Chondrocyte (in vitro differentiated cells): Measurements from ENCODE around the gene MKLN1. TPM values are rescaled to one million over a fixed set of nuclear protein-coding genes. Genes with fewer than 3 reads are reported as not detected.
A peak's percentile ranks its signal among the peaks of the same experiment; 100 is the strongest.
"Not testable (repeated sequence)": the region's sequence is repeated elsewhere in the genome, so short reads cannot be mapped to it uniquely, and the experiment has no call there.

Experiments
- DNase-seq: peaks from one replicate; pipeline ENCODE4 v3.0.0; 2021; ENCODE audit warnings: mixed read lengths, low spot score
- H3K27ac Mint-ChIP-seq: one replicate; pipeline ENCODE4 v1.8.0; 2021; ENCODE audit warnings: mild to moderate bottlenecking, moderate library complexity, mixed read lengths; ENCODE audit not compliant: unreplicated experiment
- H3K27me3 Mint-ChIP-seq: 2 replicates; pipeline ENCODE4 v1.8.0; 2021; ENCODE audit warnings: low read depth, mixed read lengths
- H3K36me3 Mint-ChIP-seq: 2 replicates; pipeline ENCODE4 v1.8.0; 2021; ENCODE audit warnings: low read depth, mixed read lengths
- H3K4me1 Mint-ChIP-seq: 2 replicates; pipeline ENCODE4 v1.8.0; 2021; ENCODE audit warnings: low read depth, mild to moderate bottlenecking, mixed read lengths
- H3K4me3 Mint-ChIP-seq: one replicate; pipeline ENCODE4 v1.8.0; 2021; ENCODE audit warnings: mild to moderate bottlenecking, moderate library complexity, mixed read lengths; ENCODE audit not compliant: unreplicated experiment
- H3K9me3 Mint-ChIP-seq: 2 replicates; pipeline ENCODE4 v1.8.0; 2021; ENCODE audit warnings: low read depth, mixed read lengths
- total RNA-seq: library from RNA; stranded (reverse); gene quantifications from 3 replicates; pipeline ENCODE4 v1.2.1, GENCODE V29; 2021
- TF ChIP-seq, protein P1 (sequence below): fragments of 200-600 bp; sonication (generic); IDR thresholded peaks from 2 replicates; pipeline ENCODE4 v1.5.0; 2021; ENCODE audit warnings: antibody characterized with exemption, mild to moderate bottlenecking, moderate library complexity

MKLN1 gene
- total RNA-seq, 1 donor from 2014 or later = 33.4 TPM

- no peak for DNase-seq
- Mint-ChIP-seq H3K27ac (no peak overlapping the region), H3K27me3 (no peaks in the 10 kb centered on the region), H3K9me3 (no peaks in the 10 kb centered on the region), H3K4me3 (no peak overlapping the region), H3K4me1 (peaks cover 38% of the 10 kb centered on the region), H3K36me3 (peaks cover 3% of the 10 kb centered on the region)
- TF ChIP-seq, protein P1, sequence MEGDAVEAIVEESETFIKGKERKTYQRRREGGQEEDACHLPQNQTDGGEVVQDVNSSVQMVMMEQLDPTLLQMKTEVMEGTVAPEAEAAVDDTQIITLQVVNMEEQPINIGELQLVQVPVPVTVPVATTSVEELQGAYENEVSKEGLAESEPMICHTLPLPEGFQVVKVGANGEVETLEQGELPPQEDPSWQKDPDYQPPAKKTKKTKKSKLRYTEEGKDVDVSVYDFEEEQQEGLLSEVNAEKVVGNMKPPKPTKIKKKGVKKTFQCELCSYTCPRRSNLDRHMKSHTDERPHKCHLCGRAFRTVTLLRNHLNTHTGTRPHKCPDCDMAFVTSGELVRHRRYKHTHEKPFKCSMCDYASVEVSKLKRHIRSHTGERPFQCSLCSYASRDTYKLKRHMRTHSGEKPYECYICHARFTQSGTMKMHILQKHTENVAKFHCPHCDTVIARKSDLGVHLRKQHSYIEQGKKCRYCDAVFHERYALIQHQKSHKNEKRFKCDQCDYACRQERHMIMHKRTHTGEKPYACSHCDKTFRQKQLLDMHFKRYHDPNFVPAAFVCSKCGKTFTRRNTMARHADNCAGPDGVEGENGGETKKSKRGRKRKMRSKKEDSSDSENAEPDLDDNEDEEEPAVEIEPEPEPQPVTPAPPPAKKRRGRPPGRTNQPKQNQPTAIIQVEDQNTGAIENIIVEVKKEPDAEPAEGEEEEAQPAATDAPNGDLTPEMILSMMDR = no peak
Observed at GRCh38 chr7:131511774-131512535, 184.3 kb downstream of the MKLN1 start.

GRCh38 chr7:131513245-131514061, 185.8 kb downstream of the MKLN1 start:
- Mint-ChIP-seq H3K9me3 (no peaks in the 10 kb centered on the region), H3K36me3 (peaks cover 3% of the 10 kb centered on the region), H3K27ac (peak overlapping the region; percentile 75), H3K4me3 (no peak overlapping the region), H3K4me1 (peaks cover 28% of the 10 kb centered on the region), H3K27me3 (no peaks in the 10 kb centered on the region)
- TF ChIP-seq, protein P1 = peak; percentile 97
- DNase-seq = no peak

- peak; percentile 35 for DNase-seq
- not testable (repeated sequence) for H3K9me3 Mint-ChIP-seq, H3K36me3 Mint-ChIP-seq, H3K27ac Mint-ChIP-seq, H3K27me3 Mint-ChIP-seq, H3K4me3 Mint-ChIP-seq
- peaks cover 48% of the 10 kb centered on the region for H3K4me1 Mint-ChIP-seq
Observed at GRCh38 chr7:131515471-131515870, 187.8 kb downstream of the MKLN1 start.

DNA sequence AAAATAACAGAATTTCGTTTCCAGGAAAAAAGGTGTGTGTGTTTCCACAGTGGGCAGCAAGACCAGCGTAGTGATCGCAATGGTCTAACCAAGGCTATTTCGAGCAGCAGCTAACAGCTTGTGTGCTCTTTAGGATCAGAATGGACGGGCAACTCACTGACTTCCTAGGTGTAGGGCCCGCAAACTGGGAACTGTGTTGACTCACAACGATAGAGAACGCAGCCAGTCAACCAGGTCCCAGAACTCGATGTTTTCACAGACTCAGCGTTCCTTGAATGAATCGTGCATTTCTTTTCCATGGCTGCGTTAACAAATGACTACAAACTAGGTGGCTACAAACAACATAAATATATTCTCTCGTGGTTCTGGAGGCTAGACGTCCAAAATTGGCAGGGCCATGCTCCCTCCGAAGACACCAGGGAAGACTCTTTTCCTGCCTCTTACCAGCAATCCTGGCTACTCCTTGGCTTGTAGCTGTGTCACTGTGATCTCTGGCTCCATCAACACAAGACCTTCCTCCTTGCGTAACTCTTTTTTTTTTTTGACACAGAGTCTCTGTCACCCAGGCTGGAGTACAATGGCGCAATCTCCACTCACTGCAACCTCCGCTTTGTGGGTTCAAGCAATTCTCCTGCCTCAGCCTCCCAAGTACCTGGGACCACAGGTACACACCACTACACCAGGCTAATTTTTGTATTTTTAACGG, 189.7 kb downstream of the MKLN1 start:
- TF ChIP-seq, protein P1 = no peak
- H3K36me3 Mint-ChIP-seq = no peaks in the 10 kb centered on the region
- no peaks in the 10 kb centered on the region for H3K27me3 Mint-ChIP-seq
- no peak overlapping the region for H3K4me3 Mint-ChIP-seq
- no peak overlapping the region for H3K27ac Mint-ChIP-seq
- DNase-seq = no peak
- peaks cover 52% of the 10 kb centered on the region for H3K4me1 Mint-ChIP-seq
- H3K9me3 Mint-ChIP-seq = no peaks in the 10 kb centered on the region

- DNase-seq = no peak
- Mint-ChIP-seq H3K4me1 (peaks cover 52% of the 10 kb centered on the region), H3K27me3 (no peaks in the 10 kb centered on the region), H3K4me3 (no peak overlapping the region), H3K36me3 (no peaks in the 10 kb centered on the region), H3K9me3 (no peaks in the 10 kb centered on the region), H3K27ac (no peak overlapping the region)
- TF ChIP-seq, protein P1 = no peak
Observed at GRCh38 chr7:131518626-131519025, 190.9 kb downstream of the MKLN1 start.
